ENCODE measurements around the gene ASCC1.

Gene ASCC1

GRCh38 chr10:72059843-72060822, 155.9 kb downstream of the ASCC1 start:
- DNase-seq (ENCODE audit: low read depth, low spot score) = no peak
- H3K27ac ChIP-seq = no peak overlapping the region

GRCh38 chr10:72058989-72059842, 156.9 kb downstream of the ASCC1 start:
- no peak overlapping the region for H3K27ac ChIP-seq
- no peak for DNase-seq (ENCODE audit: low read depth, low spot score)

- no peak overlapping the region for H3K27ac ChIP-seq
- no peak for DNase-seq (ENCODE audit: low read depth, low spot score)
Observed at GRCh38 chr10:72058347-72058898, 157.7 kb downstream of the ASCC1 start.

- H3K27ac ChIP-seq = no peak overlapping the region
- no peak for DNase-seq (ENCODE audit: low read depth, low spot score)
Observed at GRCh38 chr10:72056932-72057751, 158.9 kb downstream of the ASCC1 start.

- no peak overlapping the region for H3K27ac ChIP-seq
- DNase-seq (ENCODE audit: low read depth, low spot score) = no peak
Observed at GRCh38 chr10:72056113-72056512, 160.0 kb downstream of the ASCC1 start.

- H3K27ac ChIP-seq = no peak overlapping the region
- DNase-seq (ENCODE audit: low read depth, low spot score) = no peak
Observed at GRCh38 chr10:72053690-72054089, 162.4 kb downstream of the ASCC1 start.

- DNase-seq (ENCODE audit: low read depth, low spot score) = no peak
- H3K27ac ChIP-seq = no peak overlapping the region
Observed at GRCh38 chr10:72050873-72051272, 165.2 kb downstream of the ASCC1 start.

GRCh38 chr10:72049969-72050781, 165.9 kb downstream of the ASCC1 start:
- no peak for DNase-seq (ENCODE audit: low read depth, low spot score)
- no peak overlapping the region for H3K27ac ChIP-seq

- H3K27ac ChIP-seq = no peak overlapping the region
- no peak for DNase-seq (ENCODE audit: low read depth, low spot score)
Observed at GRCh38 chr10:72049472-72049871, 166.6 kb downstream of the ASCC1 start.

GRCh38 chr10:72048450-72049124, 167.5 kb downstream of the ASCC1 start:
- H3K27ac ChIP-seq = no peak overlapping the region
- peak; percentile 51 for DNase-seq (ENCODE audit: low read depth, low spot score)

Measured in epithelial cell of prostate (primary cell).